ENCODE measurements around the gene GALT.
"Not testable (repeated sequence)": the region's sequence is repeated elsewhere in the genome, so short reads cannot be mapped to it uniquely, and the experiment has no call there.

GALT gene

DNA sequence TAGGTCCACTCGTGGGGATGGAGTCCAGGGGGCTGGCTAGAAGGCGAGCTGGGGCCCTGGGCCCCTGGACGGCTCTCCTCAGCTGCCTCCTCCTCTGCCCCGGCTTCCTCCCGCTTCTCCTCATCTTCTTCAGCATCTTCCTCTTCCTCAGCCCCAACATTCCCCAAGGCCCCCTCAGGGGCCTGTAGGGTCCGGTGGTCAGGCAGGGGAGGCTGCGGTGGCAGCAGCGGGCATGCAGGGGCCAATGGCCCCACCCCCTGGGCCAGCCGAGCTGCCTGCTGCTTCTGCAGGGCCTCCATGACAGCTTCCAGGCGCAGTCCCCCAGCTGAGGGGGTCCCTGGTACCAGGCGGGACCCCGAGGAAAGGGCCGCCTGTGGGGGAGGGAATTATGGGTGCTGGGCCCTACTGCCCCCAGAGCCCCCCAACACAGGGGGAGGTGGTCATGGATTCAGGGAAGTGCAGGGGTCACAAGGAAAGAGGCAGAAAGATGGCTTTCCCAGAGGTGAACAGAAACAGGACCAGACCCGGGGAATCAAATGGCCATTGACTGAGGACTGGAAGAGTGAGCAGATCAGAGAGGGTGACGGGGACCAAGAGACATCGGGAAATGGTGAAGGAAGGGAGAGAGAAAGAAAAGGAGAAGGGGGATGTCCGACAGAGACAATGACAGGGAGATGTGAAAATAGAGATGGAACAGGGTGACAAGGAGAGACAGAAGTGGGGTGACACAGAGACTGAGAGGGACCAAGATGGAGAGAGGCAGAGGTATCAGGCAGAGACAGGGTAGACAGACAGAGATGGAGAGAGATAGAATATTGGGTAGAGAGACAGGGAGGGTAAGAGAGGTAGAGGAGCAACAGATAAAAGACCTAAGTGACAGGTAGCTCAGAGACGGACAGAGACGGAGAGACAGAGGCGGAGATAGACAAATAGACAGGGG, 18.5 kb upstream of the GALT start:
- DNase-seq = no peak

DNA sequence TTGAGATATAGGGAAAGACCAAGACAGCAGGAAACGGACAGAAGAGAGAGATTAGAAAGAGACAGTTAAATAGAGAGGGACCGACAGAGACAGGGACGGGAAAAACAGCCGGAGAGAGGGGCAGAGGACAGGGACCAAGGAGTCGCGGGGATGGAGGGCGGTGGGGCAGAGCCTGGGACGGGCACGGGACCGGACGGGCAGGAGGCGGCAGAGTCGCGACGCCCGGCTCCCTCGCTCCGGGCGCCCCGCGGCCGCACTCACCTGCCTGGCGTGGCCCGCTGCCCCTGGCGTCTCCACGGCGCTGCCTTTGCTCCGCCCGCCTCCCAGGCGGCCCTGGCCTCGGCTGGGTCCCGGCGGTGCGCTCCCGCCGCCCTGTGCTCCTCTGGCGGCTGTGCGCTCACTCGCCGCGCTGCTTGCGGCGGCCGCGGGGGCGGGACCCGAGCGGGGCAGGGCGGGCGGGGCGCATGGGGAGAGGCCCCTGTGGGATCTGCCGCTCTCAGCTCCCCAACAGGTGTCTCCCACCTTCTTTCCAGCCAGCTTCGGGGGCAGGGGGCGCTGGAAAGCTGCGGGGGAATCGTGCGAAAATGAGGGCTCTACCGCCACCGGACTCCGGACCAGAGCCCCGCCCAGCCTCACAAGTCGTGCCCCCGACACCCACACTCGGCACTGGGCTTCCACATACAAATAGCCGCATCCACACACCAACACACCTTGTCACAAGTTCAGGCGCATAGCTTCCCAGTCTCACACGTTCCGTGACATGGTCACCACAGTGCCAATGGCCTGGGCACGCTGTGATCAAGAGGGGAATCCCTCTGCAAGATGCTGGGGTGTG, 17.6 kb upstream of the GALT start, which contains the start of gene ARID3C:
Gene ARID3C, minus strand, starts transcription at position 411 of the 835 bp plus-strand sequence. CDS start 1,052 bp downstream, outside the sequence.
- no peak for DNase-seq

DNA sequence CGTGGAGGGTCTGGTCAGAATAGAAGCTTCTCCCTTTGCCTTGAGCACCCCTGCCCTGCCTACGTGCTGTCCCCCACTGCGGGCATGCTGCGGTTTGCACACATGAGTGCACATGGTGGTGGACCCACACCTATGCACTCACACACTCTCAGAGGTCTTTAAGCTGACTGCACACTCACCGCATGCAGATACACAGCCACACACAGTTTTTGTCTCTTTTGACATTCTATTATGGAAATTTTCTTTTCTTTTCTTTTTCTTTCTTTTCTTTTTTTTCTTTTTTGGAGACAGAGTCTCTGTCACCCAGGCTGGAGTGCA, 17.0 kb upstream of the GALT start:
- DNase-seq = no peak

DNA sequence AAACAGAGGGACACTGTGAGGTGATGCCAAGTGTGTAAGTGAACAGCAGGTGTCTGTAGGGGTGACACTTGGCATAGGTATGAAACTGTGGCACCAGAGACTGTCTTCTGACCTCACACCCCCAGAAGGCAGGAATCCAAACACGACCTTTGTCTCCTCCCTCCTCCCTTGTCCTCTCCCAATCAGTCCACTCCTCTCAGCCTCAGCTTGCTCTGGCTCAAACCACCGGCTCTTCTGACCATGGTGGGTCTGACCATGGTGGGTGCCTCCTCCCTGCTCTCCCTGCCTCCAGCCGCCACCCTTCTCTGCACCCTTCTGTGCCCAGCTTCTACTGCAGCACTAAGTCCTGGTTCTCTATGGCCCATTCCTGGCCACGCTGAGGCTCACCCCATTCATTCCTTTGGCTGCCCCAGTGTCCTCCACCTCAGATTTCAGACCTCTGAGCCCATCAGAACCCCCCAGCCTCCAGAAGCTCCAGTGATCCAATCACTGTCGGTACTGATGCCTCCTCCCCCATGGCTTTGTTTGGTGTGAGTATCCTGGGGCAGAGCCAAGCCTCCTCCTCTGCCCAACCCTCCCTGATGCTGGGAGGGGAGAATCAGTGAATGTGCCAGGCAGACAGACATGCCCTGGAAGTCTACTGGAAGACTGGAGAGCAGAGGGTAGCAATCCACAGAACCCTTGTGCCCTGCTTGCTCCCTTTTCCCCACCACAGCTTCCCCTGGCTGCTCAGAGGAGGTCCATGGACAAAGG, 15.9 kb upstream of the GALT start:
- no peak for DNase-seq

DNA sequence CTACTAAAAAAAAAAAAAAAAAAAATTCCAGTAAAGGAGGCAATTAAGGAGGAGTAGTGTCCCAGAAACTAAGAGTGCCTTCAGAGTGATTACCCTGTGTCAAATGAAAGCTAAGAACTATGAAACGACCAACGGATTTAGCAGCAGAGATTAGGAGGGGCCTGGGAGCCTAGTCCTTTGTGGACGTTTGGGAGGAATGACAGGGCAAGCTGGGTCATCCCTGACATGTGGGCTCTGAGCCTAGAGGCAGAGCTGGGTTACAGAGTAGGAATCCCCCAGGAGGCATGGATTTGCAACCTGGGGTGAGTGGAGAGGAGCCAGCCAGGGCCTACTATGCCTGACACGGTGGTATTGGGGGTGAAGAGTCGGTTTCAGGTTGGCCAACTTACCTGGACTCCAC, 13.3 kb upstream of the GALT start:
- DNase-seq = no peak

DNA sequence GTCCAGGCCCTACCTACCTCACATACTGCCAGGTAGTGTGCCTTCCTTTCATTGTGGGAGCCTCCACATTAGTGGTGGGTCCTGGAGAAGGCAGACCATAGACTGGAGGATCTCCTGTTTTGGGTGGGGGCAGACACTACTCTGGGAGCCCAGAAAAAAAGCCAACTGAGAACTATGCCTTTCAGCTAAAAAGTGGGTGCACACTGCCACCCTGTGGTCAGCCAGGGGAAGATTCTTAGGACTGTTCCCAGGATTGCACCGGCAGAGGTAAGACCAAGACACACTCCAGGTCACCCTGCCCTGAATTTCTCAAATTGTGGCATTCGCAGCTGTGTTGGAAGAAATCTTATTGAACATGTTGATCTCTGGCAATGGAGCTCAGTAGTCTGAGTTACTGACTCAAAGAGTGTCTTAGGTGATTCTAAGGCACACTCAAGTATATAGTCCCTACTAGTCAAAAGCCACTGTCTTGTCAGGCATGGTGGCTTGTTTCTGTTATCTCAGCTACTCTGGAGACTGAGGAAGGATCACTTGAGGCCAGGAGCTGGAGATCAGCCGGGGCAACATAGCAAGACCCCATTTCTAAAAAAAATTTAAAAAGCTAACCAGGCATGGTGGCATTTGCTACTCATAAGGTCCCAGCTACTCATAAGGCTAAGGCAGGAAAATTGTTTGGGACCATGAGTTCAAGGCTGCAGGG, 12.5 kb upstream of the GALT start:
- peak; percentile 62 for DNase-seq

DNA sequence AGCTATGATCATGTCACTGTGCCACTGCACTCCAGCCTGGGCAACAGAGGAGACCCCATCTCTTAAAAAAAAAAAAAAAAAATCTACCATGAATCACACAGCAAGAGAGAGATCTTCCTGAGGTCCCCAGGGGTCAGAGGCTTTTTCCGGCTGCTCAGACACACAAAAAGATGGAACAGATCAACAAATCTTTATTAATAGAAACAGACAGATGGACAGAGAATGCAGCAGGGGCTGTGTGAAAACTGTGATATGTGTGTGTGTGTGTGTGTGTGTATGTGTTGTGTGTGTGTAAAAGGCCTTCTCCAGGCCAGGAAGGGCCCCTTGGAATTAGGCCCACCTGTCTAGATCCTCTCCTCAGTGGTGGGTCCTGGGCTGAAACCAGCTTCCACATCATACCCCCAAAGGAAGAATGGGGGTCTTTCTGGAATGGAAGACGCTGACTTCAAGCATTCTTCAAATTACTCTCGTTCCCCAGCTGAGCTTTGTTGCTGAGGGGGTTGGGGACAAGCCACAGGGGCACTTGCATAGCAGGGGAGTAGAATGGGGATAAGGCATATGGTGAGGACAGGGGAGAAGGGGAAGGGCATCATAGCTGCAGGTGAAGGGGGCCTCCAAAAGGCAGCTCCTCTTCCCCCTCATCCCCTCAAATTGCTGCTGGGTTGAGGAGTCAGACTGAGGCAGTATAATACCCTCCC, 11.8 kb upstream of the GALT start:
- DNase-seq = no peak

DNA sequence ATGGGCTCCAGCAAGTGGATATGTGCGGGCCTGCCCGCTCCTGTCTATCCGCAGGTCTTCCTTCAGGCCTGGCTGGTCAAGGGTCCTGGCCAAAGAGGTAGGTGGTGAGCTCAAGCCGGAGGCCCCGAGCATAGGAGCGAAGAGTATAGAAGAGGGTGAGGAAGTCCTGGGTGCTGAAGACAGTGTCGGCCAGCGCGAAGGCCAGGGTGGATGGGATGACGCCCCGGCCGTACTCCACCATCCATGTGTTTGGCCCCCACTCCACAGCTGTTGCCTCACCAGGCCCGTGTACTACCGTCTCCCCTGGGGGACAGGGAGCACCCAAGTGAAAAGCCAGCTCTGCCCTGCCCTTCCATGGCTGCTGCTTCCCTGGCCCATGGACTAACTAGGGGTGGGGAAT, 10.9 kb upstream of the GALT start:
- no peak for DNase-seq

DNA sequence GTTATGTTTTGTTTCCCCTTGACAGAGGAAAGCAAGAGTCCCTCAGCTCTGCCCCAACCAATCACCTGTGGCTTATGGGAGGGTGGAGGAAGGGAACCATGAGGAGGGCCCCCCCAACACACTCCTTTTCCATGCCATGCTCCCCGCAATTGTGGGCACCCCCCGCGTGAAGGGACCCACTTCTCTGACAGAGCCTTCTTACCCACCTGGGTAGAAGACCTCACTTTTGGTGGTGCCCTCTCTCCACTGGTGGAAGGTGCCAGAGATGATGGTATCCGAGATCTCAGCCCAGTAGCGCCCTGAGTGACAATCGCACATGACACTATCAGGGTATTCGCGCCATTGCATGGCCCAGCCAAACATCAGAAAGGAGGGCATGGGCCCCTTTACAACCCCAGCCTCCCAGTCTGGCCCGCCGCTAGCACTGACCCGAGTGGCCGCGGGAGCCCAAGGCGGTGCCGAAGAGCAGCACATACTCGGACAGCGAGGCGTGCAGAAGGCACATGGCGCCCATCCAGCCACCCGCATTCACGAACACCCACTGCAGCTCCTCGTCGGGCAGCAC, 9.6 kb upstream of the GALT start:
- DNase-seq = no peak

DNA sequence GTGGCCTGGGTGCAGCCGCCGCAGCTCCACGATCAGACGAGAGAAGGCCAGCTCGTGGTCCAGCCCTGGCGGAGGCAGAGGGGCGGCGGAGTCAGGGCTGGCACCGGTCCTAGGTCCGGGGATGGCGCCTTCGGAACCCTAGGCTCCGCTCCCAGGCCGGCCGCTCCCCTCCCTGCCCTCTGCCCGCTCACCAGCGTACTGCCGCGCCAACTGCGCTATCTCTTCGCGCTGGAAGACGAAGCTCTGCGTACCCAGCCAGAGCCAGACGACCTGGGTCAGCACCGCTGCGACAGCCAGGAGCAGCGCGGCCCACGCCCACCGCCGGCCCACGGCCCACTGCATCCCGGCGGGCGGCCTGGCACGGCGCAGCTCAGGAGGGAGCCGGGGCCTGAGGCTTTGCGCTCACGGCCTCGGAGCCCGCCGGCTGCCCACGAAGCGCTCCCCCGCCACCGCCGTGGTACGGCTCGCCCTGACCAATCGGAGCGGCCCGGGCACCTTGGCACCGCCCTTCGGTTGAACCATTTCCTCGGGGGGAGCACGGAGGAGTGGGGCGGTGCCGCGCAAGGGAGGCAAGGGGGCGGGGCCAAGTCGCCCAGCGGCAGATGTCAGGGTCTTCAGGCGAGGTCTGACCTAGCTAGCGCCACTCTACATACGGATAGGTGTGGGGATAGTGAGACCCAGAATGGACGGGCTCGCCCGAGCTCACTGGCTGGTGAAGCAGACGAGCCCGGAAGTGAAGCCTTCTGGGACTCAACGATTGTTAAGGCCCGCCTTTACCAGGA, 8.9 kb upstream of the GALT start, which contains the start of gene SIGMAR1:
Gene SIGMAR1, minus strand, starts transcription at position 432 of the 782 bp plus-strand sequence. Its CDS starts 90 bp downstream, at position 342.
- peak; percentile 92 for DNase-seq

DNA sequence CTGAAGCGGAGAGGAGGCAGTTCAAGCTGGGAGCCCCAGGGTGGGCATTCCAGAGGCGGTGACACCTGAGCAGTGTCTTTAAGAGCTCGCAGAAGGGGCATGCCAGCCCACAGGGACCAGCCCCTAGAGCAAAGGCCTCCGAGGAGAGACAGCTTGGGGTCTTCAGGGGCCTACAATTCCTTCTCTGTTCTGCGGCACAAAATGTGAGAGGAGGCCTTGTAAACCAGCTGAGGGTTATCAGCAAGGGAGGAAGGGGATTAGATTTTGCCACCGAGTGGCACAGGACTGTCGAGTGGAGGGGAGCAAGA, 8.4 kb upstream of the GALT start:
- DNase-seq = no peak

DNA sequence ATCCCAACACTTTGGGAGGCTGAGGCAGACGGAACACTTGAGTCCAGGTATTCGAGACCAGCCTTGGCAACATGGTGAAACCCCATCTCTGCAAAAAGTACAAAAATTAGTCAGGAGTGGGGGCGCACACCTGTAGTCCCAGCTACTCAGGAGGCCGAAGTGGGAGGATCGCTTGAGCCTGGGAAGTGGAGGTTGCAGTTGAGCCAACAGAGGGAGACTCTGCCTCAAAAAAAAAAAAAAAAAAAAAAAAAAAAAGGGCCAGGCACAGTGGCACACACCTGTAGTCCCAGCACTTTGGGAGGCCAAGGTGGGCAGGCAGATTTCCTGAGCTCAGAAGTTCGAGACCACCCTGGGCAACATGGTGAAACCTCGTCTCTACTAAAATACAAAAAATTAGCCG, 7.2 kb upstream of the GALT start:
- not testable (repeated sequence) for DNase-seq

DNA sequence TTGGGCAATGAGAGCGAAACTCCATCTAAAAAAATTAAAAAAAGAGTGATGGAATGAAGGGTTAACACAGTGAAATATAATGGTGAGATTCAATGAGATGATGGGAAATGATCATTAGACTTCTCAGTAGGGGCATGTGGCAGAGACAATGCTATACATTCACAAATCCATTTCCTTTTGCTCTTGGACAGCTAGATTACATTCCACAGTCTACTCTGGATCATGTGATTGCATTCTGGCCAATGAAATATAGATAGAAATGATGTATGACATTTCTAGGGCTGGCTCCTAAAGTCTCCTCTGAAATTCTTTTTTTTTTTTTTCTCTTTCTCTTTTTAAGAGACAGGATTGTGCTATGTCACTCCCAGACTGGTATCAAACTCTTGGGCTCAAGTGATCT, 3.8 kb upstream of the GALT start:
- no peak for DNase-seq

DNA sequence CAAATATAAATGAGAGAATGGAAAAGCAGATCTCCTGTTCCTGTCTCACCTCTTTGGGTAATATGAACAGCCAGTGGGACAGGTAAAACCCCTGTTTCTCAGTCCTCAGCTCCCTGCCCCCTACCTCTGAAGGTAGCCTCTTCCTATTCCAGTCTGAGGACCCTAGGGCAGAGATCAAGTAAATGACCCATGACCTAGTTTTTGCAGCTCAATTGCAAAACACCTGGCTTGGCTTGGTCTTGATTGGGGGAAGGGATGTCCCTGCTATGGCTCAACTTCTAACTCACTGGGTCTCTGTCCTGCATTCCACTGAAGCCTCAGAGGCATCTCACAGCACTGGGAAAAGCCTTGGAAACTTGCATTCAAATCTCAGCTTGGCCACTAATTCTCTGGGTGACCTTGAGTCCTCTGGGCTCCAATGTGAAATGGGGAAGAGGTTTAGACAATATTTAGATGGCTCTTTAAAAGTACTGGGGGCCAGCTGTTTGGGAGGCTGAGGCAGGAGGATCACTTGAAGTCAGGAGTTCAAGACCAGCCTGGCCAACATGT, 1.6 kb upstream of the GALT start:
- DNase-seq = no peak

DNA sequence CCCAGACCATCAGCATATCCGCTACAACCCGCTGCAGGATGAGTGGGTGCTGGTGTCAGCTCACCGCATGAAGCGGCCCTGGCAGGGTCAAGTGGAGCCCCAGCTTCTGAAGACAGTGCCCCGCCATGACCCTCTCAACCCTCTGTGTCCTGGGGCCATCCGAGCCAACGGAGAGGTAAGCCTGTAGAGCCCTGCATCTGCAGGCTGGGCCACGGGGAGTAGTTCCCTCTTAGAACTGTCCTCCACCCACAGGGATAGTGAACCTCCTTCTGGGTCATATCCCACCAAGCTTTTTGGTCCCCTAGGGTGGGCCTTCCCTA, 569 bp downstream of the GALT start:
- DNase-seq = no peak

DNA sequence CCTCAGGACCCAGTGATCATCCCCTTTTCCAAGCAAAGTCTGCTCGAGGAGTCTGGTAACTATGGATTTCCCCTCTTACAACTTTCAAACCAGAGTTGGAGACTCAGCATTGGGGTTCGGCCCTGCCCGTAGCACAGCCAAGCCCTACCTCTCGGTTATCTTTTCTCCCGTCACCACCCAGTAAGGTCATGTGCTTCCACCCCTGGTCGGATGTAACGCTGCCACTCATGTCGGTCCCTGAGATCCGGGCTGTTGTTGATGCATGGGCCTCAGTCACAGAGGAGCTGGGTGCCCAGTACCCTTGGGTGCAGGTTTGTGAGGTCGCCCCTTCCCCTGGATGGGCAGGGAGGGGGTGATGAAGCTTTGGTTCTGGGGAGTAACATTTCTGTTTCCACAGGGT, 1.2 kb downstream of the GALT start:
- DNase-seq = no peak

DNA sequence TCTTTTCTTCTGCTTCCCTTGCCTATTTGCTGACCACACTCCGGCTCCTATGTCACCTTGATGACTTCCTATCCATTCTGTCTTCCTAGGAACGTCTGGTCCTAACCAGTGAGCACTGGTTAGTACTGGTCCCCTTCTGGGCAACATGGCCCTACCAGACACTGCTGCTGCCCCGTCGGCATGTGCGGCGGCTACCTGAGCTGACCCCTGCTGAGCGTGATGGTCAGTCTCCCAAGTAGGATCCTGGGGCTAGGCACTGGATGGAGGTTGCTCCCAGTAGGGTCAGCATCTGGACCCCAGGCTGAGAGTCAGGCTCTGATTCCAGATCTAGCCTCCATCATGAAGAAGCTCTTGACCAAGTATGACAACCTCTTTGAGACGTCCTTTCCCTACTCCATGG, 2.2 kb downstream of the GALT start:
- no peak for DNase-seq

DNA sequence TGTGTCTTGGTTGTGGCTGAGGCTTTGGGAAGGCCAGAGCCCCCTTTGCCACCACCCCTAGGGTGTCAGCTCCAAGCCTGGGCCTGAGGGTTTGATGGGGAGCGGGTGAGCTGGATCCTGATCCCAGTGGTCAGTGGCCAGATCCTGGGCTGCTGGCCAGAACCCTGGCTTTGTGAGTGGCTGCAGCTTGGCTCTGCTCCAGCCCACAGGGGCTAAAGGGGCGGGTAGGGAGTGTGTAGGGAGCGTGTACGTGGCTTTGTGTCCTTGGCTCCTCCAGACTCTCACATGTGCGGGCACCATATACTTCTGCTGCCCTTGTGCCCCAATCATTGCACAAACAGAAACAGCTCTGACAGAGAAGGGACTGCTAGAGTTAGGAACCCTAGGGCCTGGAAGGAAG, 4.3 kb downstream of the GALT start:
- DNase-seq = no peak

DNA sequence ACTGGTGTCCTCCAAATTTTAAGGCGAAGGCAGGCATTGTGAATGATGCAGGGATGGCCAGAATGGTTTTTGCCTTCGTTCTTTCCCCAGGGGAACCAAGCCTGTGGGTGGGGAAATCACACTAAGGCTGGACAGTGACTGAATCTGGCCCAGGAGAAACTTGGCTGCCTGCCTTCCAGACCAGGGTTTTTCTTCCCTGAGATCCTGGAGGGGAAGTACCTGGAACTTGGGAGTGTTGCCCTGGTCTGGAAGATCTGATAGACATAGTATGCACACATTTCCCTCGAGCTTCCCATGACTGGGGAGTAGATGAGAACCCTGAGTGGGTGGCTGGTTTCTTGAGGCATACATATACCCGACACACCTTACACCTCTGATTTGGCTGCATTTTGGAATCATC, 4.8 kb downstream of the GALT start:
- no peak for DNase-seq

DNA sequence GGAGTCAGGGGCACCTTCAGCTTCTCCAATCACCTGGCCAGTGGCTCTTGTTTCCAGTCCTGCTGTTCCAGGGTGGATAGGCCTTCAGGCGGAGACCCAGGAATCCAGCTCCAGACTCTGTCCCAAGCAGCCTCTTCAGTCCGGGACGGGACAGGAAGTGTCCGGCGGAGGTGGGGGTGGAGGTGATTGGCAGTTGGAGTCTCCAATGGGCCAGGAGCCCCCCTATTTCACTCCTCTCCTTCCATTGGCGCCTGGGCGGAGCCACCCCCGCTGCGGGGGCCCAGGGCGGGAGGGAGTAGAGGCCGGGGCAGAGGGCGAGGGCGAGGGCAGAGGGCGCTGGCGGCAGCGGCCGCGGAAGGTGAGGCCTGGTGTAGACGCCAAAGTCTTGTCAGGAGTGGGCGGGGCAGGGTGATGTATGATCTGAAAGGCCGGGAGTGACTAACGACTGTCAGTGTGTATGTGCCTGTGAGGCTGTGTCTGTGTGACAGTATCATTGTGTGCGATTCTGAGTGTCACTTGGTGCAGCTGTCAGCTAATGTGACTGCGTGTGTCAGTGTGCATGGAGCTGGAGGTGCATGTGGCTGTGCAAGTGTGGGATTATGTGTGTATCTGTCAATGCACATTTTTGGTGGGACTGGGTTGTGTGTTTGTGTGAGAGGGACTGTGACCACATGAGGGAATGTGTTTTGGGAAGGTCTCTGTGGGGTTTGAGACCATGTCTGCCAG, 5.6 kb downstream of the GALT start, which contains the start of gene IL11RA:
Gene IL11RA, plus strand, starts transcription at position 310 of the 726 bp plus-strand sequence. CDS start 3,033 bp downstream, outside the sequence.
- peak; percentile 68 for DNase-seq
